GM21786 (cell line): ENCODE measurements around the gene MAP4K4.

Experiments used
- ATAC-seq: cut with Tn5 transposase; IDR thresholded peaks from one replicate; pipeline ENCODE4 v1.9.1; 2021; ENCODE audit not compliant: unreplicated experiment

Gene MAP4K4

DNA sequence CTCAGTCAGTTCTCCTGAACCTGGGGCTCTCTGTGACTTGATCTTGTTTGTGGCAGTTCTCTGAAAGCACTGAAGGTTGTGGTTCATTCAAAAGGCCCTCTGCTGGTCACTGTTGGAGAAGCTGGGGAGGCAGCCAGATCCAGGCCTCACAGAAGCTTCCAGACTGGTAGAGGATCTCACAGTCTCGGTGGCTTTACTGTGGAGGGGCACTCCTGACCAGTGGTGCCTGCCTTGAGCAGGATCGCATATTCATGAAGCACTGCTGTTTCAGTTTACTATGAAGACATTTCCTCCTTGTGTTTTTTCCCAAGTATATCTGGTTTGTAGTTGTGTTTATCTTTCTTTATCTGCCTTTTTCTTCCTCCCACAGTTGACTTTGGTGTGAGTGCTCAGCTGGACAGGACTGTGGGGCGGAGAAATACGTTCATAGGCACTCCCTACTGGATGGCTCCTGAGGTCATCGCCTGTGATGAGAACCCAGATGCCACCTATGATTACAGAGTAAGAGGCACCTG, 133.9 kb downstream of the MAP4K4 start:
- peak; percentile 83 for ATAC-seq

DNA sequence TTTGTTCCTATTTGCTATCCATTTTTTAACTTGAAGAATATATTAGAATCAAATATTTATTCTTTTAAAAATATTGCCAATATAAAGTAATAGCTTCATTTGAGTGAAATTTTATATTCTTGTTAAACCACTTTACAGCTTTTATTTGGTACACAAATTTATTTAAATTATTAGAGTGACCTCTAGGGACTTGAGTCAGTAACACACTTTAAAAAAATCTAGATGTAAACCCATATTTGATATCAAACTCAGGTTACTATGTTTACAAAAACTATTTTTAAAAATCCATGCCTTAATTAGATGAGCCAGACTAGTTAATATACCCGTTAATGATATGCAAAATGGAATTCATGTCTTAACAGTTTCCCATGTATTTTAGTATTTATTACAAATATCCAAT, 134.6 kb downstream of the MAP4K4 start:
- no peak for ATAC-seq

DNA sequence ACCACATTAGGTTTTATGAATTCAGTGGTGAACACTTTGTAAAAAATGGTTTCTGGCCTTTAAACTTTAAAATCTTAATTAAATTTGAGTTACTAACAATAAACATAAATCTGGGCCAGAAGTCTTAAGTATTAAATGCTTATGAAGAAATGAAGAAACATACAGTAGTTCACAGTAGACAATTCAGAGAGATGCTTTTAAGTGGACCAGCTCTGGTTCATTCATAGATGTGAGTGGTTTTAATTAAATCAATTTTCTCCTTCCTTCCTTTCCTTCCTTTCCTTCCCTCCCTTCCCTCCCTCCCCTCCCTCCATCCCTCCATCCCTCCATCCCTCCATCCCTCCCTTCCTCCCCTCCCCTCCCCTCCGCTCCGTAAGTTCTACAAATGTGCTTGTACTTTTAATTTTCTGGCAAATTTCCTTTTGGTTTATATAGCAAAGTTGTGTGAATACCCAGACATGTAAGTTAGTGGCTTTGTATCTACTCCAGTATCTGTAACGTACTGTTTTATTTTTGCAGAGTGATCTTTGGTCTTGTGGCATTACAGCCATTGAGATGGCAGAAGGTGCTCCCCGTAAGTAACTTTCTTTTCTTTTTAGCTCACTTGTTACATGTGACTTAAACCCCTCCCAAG, 136.5 kb downstream of the MAP4K4 start:
- no peak for ATAC-seq

DNA sequence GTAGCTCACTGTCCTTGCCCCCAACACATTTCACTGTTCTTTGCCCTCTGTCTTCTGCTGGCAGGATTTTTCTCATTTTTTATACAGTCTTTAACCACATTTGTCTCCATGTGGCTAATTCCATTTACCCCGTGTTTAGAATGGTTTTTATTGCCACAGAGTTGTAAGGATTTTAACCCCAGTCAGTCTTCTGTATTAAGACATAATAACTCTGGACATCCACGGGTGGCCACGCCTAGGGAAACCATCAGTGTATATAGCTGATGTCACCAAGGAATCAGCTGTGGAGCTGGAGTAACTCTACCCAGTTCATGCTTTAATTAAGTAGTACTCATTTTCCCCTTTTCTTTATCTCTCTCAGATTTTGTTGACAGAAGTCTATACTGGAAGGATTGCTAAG, 139.8 kb downstream of the MAP4K4 start:
- no peak for ATAC-seq

DNA sequence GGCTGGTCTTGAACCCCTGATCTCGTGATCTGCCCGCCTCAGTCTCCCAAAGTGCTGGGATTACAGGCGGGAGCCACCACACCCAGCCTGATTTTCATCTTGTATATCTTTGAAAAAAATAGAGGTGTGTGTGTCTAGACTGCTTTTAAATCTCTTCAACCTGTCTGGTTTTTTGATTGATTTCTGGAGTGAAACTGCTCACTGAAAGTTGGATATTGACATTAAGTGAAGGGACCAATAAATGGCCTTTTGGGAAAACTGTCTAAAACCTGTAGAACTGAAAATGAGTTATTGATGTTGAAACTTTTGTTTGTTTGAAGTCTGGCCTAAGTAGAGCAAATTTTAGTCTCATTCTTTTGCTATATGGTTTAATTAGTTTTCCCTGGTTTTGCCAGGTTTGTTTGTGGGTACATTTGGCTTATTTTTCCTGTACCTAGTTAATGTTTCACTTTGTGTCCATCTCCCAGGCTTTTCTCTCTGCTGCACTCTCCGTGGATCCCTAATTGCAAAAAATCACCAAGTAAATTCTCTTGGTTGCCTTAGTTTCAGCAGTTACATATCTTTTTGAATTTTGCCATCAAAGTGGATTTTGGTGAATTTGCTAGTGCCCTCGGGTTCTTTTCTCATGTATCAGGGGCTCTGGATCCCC, 144.3 kb downstream of the MAP4K4 start:
- no peak for ATAC-seq

DNA sequence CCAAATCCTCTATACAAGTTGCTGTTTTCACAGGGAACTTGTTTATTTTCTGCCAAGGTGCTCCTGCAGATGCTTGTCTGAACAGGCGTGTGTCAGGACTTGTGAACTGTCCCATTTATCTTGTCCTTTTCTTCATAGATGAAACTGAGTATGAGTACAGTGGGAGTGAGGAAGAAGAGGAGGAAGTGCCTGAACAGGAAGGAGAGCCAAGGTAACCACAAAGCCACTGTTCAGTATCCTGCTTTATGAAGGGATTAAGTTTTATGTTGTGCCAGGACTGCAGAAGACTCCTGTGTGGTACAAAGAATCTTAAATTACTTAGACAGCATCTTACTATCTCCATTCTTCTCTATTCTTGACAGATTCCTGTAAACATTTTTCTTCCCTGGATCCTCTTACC, 145.0 kb downstream of the MAP4K4 start:
- no peak for ATAC-seq

DNA sequence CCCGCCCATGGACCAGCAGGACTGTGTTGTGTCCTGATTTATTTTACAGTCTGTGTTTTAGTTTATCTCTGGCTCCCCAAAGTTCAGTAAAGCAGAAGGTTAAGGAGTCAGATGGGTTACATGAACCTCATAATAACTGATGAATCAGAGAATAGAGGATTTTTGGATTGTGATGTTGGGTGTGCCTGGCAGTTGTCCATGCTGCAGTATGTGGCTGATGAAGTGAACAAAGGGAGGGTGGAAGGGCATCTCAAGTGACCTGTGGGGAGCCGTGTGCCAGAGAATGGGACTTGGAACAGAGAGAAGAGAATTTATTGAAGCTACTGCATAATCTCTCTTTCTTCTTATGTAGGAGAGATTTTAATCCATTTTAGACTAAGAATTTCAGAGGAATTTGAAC, 145.5 kb downstream of the MAP4K4 start:
- ATAC-seq, result no peak

DNA sequence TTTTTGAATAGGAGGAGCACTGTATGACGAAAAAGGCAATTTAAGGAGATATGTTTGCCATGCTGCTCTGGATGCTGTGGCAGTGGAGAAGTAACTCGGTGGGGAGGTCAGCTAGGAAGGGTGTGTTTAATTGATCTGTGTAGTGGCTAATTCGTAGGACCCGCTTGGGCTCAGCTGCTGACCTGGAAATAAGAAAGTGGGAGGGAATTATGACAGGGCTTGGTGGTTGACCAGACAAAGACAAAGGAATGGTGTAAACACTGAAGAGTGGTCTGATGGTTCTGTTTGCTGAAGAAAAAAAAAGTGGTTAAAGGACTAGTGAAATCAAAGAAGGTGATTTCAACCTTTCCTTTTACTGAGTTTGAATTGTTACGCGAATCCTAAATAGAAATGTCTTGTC, 146.0 kb downstream of the MAP4K4 start:
- ATAC-seq, result no peak

DNA sequence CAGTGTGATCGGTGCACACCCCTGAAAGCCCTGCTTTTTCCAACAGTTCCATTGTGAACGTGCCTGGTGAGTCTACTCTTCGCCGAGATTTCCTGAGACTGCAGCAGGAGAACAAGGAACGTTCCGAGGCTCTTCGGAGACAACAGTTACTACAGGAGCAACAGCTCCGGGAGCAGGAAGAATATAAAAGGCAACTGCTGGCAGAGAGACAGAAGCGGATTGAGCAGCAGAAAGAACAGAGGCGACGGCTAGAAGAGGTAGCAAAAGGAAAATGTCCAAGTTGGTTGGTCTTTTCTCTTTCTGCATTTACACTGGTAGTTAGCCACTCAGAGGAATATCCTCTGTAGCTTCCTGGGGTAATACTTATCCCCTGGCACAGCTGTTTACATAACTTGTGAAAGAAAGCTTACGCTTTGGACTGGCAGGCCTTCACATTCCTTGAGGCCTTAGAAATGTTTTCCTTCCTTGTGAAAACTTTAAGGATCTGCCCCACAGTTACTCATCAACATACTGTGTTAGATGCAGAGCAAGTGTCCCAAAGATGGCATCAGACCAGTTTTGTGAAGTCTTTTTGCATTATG, 146.6 kb downstream of the MAP4K4 start:
- no peak for ATAC-seq

DNA sequence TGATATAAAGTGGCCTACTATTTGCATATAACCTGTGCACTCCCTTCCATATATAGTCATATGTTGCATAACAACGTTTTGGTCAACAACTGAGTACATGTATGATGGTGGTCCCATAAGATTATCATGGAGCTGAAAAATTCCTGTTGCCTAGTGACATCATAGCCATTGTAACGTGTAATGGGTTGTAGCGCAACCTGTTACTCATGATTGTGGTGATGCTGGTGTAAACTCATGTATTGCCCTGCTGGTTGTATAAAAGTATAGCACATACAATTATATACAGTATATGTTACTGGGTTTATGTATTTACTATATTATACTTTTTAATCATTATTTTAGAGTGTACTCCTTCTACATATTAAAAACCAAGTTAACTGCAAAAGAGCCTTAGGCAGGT, 149.5 kb downstream of the MAP4K4 start:
- no peak for ATAC-seq

DNA sequence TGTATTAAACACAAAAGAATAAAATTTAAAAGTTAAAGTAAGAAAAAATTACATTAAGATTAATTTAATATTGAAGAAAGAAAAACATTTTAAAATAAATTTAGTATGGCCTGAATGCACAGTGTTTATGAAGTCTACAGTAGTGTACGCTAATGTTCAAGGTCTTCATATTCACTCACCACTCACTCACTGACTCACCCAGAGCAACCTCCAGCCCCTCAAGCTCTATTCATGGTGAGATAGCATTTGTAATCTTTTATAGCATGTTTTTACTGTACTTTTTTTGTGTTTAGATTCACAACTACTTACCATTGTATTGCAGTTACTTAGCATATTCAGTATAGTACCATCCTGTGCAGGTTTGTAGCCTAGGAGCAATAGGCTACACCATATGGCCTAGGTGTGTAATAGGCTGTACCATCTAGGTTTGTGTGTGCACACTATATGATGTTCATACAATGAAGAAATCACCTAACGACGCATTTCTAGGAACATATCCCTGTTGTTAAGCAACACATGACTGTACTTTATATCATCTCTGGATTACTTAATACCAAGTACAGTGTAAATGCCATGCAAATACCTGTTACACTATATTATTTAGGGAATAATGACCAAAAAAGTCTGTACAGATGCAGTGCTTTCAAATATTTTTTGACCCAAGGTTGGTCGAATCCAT, 150.3 kb downstream of the MAP4K4 start:
- ATAC-seq, result no peak

DNA sequence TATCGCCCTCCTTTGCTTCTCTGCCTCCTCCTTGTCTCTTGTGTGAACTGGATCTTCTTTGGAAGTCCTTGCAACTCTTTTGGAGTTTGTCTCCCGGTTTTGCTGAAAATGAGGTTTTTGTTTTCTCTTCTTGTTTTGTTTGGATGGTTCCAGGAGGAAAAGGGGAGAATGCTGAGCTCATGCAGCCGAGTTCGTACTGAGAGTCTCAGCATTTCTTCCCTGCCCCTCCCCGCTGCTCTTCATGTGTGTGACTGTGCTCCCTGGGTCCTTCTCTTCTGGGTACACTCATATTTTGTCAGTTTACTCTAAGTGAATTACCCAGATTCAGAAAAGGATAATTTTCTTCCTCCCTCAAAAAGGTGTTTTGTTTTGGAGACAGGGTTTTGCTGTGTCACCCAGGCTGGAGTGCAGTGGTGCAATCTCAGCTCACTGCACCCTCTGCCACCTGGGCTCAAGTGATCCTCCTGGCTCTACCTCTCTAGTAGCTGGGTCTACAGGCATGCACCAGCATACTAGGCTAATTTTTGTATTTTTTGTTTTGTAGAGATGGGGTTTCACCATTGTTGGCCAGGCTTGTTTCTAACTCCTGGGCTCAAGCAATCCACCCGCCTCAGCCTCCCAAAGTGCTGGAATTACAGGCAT, 151.4 kb downstream of the MAP4K4 start:
- no peak for ATAC-seq

DNA sequence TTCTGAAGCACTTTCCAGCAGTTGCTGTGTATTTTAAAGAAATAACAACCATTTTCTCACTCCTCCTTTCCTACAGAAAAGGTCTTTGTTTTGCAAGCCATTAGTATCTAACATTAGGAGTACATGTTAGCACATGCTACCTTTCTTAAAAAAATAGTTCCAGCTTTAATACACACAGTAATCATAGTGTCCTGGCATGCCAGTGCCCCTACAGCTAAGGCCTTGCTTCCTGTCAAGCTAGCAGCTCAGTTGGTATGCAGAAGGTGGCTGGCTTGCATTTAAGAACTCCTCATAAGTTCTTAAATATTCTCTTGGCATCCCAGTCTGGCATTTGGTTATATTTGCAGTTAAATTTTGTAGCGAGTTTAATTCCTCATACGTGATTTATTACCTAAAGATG, 152.9 kb downstream of the MAP4K4 start:
- ATAC-seq, result no peak

DNA sequence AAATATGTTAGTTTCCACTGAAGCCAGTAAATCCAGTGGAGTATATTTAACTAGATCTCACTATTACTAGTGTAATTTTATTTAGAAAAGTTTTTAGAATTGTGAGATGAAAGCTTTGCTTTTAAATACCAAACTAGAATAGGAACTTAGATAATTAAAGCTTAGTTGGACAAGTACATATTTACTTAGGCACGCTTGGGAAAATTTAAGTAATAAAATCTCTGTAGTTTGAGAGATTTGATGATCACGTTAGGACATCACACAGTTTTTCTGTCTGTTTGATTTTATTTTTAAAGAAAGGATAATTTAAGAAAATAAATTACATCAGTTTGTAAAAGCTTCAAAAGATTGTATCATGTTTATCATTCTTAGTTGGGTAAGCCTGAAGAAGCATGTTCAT, 153.5 kb downstream of the MAP4K4 start:
- no peak for ATAC-seq

DNA sequence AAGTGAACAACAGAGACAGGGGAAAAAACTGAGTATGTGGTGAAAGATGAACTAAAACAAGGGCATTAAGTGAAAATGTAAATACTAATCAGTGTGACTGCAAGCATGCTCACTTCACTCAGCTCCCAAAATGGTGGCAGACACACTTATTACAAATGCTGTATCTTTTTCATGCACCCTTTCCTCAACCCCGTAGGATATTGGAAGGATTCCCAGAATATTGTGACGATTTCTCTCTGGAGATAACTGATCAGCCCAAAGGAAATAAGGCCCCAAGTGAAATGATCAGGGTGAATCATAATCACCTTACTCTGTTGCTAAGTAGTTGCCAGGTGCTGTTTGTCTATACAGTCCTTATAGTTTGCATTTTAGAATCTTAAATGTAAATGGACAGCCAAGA, 155.3 kb downstream of the MAP4K4 start:
- no peak for ATAC-seq

DNA sequence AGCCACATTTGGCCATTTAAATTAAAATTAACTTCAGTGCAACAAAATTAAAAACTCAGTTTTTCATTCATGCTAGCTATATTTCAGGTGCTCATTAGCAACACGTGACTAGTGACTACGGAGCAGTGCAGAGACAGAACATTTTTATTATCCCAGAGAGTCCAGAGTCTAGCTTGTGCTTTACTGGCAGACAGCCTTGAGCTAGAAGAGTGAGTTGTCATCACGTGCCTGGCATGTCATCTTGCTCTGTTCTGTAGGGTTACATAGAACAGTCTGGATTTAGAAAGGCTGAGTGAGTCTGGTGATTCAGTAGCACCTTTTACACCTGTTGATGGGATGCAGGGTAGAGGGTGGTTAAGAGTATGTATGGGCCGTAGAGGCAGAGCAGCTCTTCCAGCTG, 157.4 kb downstream of the MAP4K4 start:
- ATAC-seq, result no peak

DNA sequence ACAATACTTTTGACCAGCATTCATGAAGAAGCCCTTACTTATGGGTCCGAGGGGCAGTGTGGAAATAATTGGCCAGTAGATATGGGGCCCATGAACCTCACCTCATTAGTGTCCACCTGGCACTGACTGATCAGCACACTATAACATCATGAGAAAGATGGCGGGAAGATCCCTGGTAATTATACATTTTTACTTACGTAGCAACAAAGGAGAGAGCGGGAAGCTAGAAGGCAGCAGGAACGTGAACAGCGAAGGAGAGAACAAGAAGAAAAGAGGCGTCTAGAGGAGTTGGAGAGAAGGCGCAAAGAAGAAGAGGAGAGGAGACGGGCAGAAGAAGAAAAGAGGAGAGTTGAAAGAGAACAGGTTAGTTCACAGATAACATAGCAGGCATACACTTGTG, 158.3 kb downstream of the MAP4K4 start:
- no peak for ATAC-seq

DNA sequence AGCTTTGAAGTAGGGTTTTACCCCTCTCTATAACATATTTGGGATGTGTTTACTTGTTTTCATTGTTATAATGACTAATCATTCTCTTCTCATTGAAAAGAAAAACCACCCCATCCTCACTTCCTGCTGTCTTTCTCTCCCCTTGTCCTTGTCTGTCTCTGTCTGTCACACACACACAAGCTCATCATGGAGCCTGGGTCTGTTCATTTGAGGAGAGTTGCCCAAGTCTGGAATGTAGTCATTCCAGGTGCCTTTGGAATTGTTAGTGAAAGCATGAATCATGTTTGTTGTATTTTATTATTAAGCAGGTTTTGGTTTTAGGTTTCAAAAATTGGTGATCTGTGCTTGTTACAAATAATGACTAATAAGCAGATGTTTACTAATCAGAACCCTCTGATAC, 160.7 kb downstream of the MAP4K4 start:
- ATAC-seq, result no peak

DNA sequence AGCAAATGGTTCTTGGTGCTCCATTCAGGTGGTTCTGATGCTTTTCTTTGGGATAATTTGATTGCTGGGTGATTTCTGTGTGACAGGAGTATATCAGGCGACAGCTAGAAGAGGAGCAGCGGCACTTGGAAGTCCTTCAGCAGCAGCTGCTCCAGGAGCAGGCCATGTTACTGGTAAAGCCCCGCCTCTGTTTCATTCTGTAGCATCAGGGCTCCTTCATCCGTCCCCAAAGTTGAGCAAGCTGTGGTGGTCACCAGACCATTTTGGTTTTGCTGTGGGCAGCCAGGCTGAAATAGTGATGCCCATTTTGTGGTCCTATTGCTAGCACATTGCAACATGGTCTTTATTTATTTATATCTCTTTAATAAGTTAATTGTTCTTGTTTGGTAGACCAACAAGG, 161.4 kb downstream of the MAP4K4 start:
- no peak for ATAC-seq

DNA sequence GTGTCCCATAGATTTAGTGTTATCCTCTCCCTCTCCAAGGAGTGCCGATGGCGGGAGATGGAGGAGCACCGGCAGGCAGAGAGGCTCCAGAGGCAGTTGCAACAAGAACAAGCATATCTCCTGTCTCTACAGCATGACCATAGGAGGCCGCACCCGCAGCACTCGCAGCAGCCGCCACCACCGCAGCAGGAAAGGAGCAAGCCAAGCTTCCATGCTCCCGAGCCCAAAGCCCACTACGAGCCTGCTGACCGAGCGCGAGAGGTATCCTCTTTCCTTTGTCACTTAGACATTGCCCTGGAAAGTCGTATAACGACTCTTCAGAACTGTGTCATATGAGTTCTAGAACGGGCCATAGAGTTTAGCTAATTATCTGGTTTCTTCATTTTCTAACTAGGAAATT, 162.1 kb downstream of the MAP4K4 start:
- ATAC-seq, result no peak

DNA sequence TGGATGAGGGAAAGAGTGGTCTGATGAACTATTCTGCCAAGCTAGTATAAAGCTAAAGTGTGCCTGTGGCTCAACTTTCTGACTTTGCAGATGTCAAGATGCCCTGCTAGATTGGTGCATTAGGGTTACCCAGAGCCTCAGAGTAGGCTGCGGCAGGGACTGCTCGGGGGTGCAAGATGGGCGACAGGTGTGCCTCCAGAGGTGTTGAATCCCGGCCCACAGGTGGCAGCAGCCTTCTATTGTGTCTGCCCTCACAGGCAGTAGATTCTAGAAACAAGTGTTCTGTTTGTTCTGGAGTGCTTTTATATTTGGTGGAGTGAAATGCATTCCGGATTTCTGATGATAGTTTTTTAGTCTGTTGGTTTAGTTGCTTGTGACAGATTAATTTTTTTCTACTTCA, 162.7 kb downstream of the MAP4K4 start:
- no peak for ATAC-seq

DNA sequence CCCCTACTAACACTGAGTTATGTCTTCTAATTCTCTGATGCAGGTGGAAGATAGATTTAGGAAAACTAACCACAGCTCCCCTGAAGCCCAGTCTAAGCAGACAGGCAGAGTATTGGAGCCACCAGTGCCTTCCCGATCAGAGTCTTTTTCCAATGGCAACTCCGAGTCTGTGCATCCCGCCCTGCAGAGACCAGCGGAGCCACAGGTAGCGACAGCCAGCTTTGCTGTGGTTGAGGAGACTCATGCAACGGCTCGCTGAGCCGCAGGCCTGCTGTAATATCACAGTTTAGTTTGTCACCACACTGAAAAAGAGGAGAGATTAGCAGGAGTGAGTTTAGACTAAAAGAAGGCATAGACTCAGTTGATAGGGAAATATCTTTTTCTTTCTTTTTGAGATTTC, 163.3 kb downstream of the MAP4K4 start:
- no peak for ATAC-seq
